ENCODE measurements around the gene JAK1.
"Not testable (repeated sequence)": the region's sequence is repeated elsewhere in the genome, so short reads cannot be mapped to it uniquely, and the experiment has no call there.

The JAK1 gene

GRCh38 chr1:65003316-65003664 lies 36.9 kb upstream of the JAK1 start:
- TF ChIP-seq, protein P1, sequence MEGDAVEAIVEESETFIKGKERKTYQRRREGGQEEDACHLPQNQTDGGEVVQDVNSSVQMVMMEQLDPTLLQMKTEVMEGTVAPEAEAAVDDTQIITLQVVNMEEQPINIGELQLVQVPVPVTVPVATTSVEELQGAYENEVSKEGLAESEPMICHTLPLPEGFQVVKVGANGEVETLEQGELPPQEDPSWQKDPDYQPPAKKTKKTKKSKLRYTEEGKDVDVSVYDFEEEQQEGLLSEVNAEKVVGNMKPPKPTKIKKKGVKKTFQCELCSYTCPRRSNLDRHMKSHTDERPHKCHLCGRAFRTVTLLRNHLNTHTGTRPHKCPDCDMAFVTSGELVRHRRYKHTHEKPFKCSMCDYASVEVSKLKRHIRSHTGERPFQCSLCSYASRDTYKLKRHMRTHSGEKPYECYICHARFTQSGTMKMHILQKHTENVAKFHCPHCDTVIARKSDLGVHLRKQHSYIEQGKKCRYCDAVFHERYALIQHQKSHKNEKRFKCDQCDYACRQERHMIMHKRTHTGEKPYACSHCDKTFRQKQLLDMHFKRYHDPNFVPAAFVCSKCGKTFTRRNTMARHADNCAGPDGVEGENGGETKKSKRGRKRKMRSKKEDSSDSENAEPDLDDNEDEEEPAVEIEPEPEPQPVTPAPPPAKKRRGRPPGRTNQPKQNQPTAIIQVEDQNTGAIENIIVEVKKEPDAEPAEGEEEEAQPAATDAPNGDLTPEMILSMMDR (IDR thresholded peaks at IDR 0.05; ENCODE audit: extremely low read depth, insufficient read depth, missing control alignments): no peak
- peak; percentile 30 for DNase-seq (ENCODE audit: low spot score)
- in situ Hi-C loops (cut with MboI; ENCODE audit: low pct_unique_long_range_greater_than_20kb, low sequenced_read_pairs, unreplicated experiment): no loop called here

- TF ChIP-seq, protein P1 (IDR thresholded peaks at IDR 0.05; ENCODE audit: extremely low read depth, insufficient read depth, missing control alignments): no peak
- in situ Hi-C loops (cut with MboI; ENCODE audit: low pct_unique_long_range_greater_than_20kb, low sequenced_read_pairs, unreplicated experiment): no loop called here
- DNase-seq (ENCODE audit: low spot score): peak; percentile 71
Observed at GRCh38 chr1:65002508-65003315, 36.4 kb upstream of the JAK1 start.

GRCh38 chr1:65002156-65002507 lies 35.8 kb upstream of the JAK1 start:
- TF ChIP-seq, protein P1 (IDR thresholded peaks at IDR 0.05; ENCODE audit: extremely low read depth, insufficient read depth, missing control alignments): no peak
- DNase-seq (ENCODE audit: low spot score): no peak
- in situ Hi-C loops (cut with MboI; ENCODE audit: low pct_unique_long_range_greater_than_20kb, low sequenced_read_pairs, unreplicated experiment): no loop called here

DNA sequence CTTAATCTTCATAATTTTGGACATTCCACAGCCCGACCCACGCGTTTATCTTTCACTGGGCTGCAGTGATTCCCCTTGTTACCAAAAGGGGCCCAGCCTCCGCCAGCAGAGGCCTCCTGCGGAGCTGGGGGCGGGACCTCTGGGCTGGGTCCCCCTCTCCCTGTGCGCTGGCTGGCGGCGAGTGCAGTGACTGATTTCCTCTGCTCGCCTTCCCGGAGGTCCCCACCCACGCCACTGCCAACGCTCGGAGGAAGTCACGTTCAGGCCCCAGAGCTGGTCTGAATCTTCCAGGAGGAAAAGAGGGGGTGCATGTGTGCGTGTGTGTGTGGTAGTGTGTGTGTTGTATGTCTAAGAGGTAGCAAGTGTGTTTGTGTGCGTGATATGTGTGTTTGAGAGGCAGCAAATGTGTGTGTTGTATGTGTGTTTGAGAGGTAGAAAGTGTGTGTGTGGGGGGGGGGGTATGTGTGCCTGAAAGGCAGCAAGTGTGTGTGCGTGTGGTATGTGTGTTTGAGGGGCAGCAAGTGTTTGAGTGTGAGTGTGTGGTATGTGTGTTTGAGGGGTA lies 35.0 kb upstream of the JAK1 start:
- TF ChIP-seq, protein P1 (IDR thresholded peaks at IDR 0.05; ENCODE audit: extremely low read depth, insufficient read depth, missing control alignments): no peak
- peak; percentile 69 for DNase-seq (ENCODE audit: low spot score)
- in situ Hi-C loops (cut with MboI; ENCODE audit: low pct_unique_long_range_greater_than_20kb, low sequenced_read_pairs, unreplicated experiment): no loop called here

GRCh38 chr1:64998425-64998948 lies 32.1 kb upstream of the JAK1 start:
- DNase-seq (ENCODE audit: low spot score): not testable (repeated sequence)

DNA sequence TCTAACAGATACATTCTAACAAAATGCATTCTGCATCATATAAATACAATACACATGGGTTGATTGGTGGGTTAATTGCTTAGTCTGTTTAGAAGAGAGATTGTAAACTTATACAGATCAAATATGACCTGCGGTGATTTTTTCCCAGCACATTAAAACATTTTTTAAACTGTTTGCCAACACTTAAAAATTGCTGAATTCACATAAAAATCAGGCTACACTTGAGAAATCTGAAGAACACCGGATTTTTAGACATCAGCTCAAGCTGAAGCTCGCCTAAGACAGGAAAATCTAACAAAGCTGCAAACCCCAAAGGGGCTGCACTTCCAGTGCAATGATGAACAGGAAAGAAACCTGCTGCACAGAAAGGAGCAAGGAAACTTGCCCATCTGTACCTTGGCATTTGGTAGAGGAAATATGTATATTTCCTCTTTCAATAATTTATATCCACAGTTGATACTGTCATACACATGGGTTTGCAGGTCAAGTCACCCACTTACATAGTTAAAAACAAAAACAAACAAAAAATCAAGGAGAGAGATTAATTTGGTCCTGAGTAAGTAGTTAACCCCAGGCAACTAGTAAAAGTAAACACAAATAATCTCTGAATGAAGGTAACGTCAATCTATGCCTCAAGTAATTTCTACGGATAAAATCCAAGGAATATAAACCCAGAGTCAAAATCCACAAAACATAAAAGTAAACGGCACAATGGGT lies 30.4 kb upstream of the JAK1 start:
- in situ Hi-C loops (cut with MboI; ENCODE audit: low pct_unique_long_range_greater_than_20kb, low sequenced_read_pairs, unreplicated experiment): no loop called here
- TF ChIP-seq, protein P1 (IDR thresholded peaks at IDR 0.05; ENCODE audit: extremely low read depth, insufficient read depth, missing control alignments): no peak
- no peak for DNase-seq (ENCODE audit: low spot score)

More at GRCh38 chr1:64998425-64998948, 32.1 kb upstream of the JAK1 start:
- in situ Hi-C loops (cut with MboI; ENCODE audit: low pct_unique_long_range_greater_than_20kb, low sequenced_read_pairs, unreplicated experiment): not testable (repeated sequence)

DNA sequence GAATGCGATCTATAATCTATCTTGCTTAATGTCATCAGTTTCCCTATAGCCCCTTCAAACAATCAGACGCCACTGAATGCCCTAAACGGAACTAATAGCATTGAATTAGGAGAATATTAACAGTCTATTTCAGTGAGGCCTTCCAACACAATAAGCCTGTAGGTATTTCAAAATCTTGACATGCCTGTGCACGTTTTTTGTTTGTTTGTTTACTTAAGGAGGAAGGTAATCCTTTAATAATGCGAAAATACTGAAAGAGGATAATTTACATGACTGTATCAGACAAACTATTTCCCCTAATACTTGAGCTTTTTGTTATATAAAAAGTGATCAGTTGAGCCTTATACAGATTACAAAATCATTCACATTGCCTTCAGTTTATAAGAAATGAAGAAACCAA lies 29.0 kb upstream of the JAK1 start:
- in situ Hi-C loops (cut with MboI; ENCODE audit: low pct_unique_long_range_greater_than_20kb, low sequenced_read_pairs, unreplicated experiment): no loop called here
- TF ChIP-seq, protein P1 (IDR thresholded peaks at IDR 0.05; ENCODE audit: extremely low read depth, insufficient read depth, missing control alignments): no peak
- DNase-seq (ENCODE audit: low spot score): no peak

Data from GM13977 (cell line).